ENCODE data around the gene MKLN1. TPM values are rescaled to one million over a fixed set of nuclear protein-coding genes. Genes with fewer than 3 reads are reported as not detected.
"Not testable (repeated sequence)": the region's sequence is repeated elsewhere in the genome, so short reads cannot be mapped to it uniquely, and the experiment has no call there.

Gene MKLN1
- total and polyA plus RNA-seq, 2 donors: 14.4 to 28.9 TPM

- DNase-seq (ENCODE audit: low read depth in 6 of 9, low spot score in 9 of 9): no peak
- H3K4me3 ChIP-seq (ENCODE audit: low read length in 2 of 2): no peak overlapping the region
- H3K36me3 ChIP-seq (ENCODE audit: control insufficient read depth in 2 of 2, insufficient read depth in 2 of 2, low read length in 1 of 2): peaks cover 0 to 20% of the 10 kb centered on the region in 2 donors
- WGBS: 98% methylated on average over 2 of the region's 2 CpGs
- no peak overlapping the region for H3K27ac ChIP-seq (ENCODE audit: low read depth in 1 of 2, low read length in 1 of 2)
- no peaks in the 10 kb centered on the region for H3K9me3 ChIP-seq (ENCODE audit: control insufficient read depth in 2 of 2, insufficient read depth in 1 of 2, low read length in 1 of 2)
- no peaks in the 10 kb centered on the region for H3K4me1 ChIP-seq (ENCODE audit: control insufficient read depth in 2 of 2, insufficient read depth in 2 of 2, low read length in 2 of 2)
- H3K27me3 ChIP-seq (ENCODE audit: control insufficient read depth in 2 of 2, insufficient read depth in 1 of 2, low read length in 1 of 2): no peaks in the 10 kb centered on the region
Measured at GRCh38 chr7:131449373-131449902, 121.8 kb downstream of the MKLN1 start.

- Histone ChIP-seq H3K27ac (ENCODE audit: low read depth in 1 of 2, low read length in 1 of 2) (no peak overlapping the region), H3K4me1 (ENCODE audit: control insufficient read depth in 2 of 2, insufficient read depth in 2 of 2, low read length in 2 of 2) (no peaks in the 10 kb centered on the region), H3K27me3 (ENCODE audit: control insufficient read depth in 2 of 2, insufficient read depth in 1 of 2, low read length in 1 of 2) (no peaks in the 10 kb centered on the region), H3K9me3 (ENCODE audit: control insufficient read depth in 2 of 2, insufficient read depth in 1 of 2, low read length in 1 of 2) (no peaks in the 10 kb centered on the region), H3K36me3 (ENCODE audit: control insufficient read depth in 2 of 2, insufficient read depth in 2 of 2, low read length in 1 of 2) (peaks cover 0 to 9% of the 10 kb centered on the region in 2 donors), H3K4me3 (ENCODE audit: low read length in 2 of 2) (no peak overlapping the region)
- no peak for DNase-seq (ENCODE audit: low read depth in 6 of 9, low spot score in 9 of 9)
- 96% methylated on average over 1 of the region's 1 CpG for WGBS
Measured at GRCh38 chr7:131454498-131454897, 126.8 kb downstream of the MKLN1 start.

- Histone ChIP-seq H3K4me1 (ENCODE audit: control insufficient read depth in 2 of 2, insufficient read depth in 2 of 2, low read length in 2 of 2) (no peaks in the 10 kb centered on the region), H3K9me3 (ENCODE audit: control insufficient read depth in 2 of 2, insufficient read depth in 1 of 2, low read length in 1 of 2) (no peaks in the 10 kb centered on the region), H3K27me3 (ENCODE audit: control insufficient read depth in 2 of 2, insufficient read depth in 1 of 2, low read length in 1 of 2) (no peaks in the 10 kb centered on the region), H3K36me3 (ENCODE audit: control insufficient read depth in 2 of 2, insufficient read depth in 2 of 2, low read length in 1 of 2) (peaks cover 0 to 4% of the 10 kb centered on the region in 2 donors), H3K4me3 (ENCODE audit: low read length in 2 of 2) (no peak overlapping the region), H3K27ac (ENCODE audit: low read depth in 1 of 2, low read length in 1 of 2) (no peak overlapping the region)
- 96% methylated on average over 2 of the region's 2 CpGs for WGBS
- DNase-seq (ENCODE audit: low read depth in 6 of 9, low spot score in 9 of 9): no peak
Measured at GRCh38 chr7:131455001-131455400, 127.3 kb downstream of the MKLN1 start.

GRCh38 chr7:131455546-131455945 is 127.9 kb downstream of the MKLN1 start:
- Histone ChIP-seq H3K4me1 (ENCODE audit: control insufficient read depth in 2 of 2, insufficient read depth in 2 of 2, low read length in 2 of 2) (no peaks in the 10 kb centered on the region), H3K36me3 (ENCODE audit: control insufficient read depth in 2 of 2, insufficient read depth in 2 of 2, low read length in 1 of 2) (peaks cover 0 to 5% of the 10 kb centered on the region in 2 donors), H3K4me3 (ENCODE audit: low read length in 2 of 2) (no peak overlapping the region), H3K27me3 (ENCODE audit: control insufficient read depth in 2 of 2, insufficient read depth in 1 of 2, low read length in 1 of 2) (no peaks in the 10 kb centered on the region), H3K27ac (ENCODE audit: low read depth in 1 of 2, low read length in 1 of 2) (no peak overlapping the region), H3K9me3 (ENCODE audit: control insufficient read depth in 2 of 2, insufficient read depth in 1 of 2, low read length in 1 of 2) (no peaks in the 10 kb centered on the region)
- no peak for DNase-seq (ENCODE audit: low read depth in 6 of 9, low spot score in 9 of 9)
- 96% methylated on average over 7 of the region's 7 CpGs for WGBS

GRCh38 chr7:131456338-131456737 is 128.7 kb downstream of the MKLN1 start:
- DNase-seq (ENCODE audit: low read depth in 6 of 9, low spot score in 9 of 9): no peak
- H3K9me3 ChIP-seq (ENCODE audit: control insufficient read depth in 2 of 2, insufficient read depth in 1 of 2, low read length in 1 of 2): no peaks in the 10 kb centered on the region
- H3K4me1 ChIP-seq (ENCODE audit: control insufficient read depth in 2 of 2, insufficient read depth in 2 of 2, low read length in 2 of 2): no peaks in the 10 kb centered on the region
- H3K27me3 ChIP-seq (ENCODE audit: control insufficient read depth in 2 of 2, insufficient read depth in 1 of 2, low read length in 1 of 2): no peaks in the 10 kb centered on the region
- no peak overlapping the region for H3K27ac ChIP-seq (ENCODE audit: low read depth in 1 of 2, low read length in 1 of 2)
- peaks cover 0 to 9% of the 10 kb centered on the region in 2 donors for H3K36me3 ChIP-seq (ENCODE audit: control insufficient read depth in 2 of 2, insufficient read depth in 2 of 2, low read length in 1 of 2)
- WGBS: over 99% methylated on average over 3 of the region's 3 CpGs
- H3K4me3 ChIP-seq (ENCODE audit: low read length in 2 of 2): no peak overlapping the region

- no peaks in the 10 kb centered on the region for H3K4me1 ChIP-seq (ENCODE audit: control insufficient read depth in 2 of 2, insufficient read depth in 2 of 2, low read length in 2 of 2)
- H3K9me3 ChIP-seq (ENCODE audit: control insufficient read depth in 2 of 2, insufficient read depth in 1 of 2, low read length in 1 of 2): no peaks in the 10 kb centered on the region
- no peaks in the 10 kb centered on the region for H3K27me3 ChIP-seq (ENCODE audit: control insufficient read depth in 2 of 2, insufficient read depth in 1 of 2, low read length in 1 of 2)
- H3K36me3 ChIP-seq (ENCODE audit: control insufficient read depth in 2 of 2, insufficient read depth in 2 of 2, low read length in 1 of 2): peaks cover 3 to 22% of the 10 kb centered on the region in 2 donors
- no peak for DNase-seq (ENCODE audit: low read depth in 6 of 9, low spot score in 9 of 9)
- H3K27ac ChIP-seq (ENCODE audit: low read depth in 1 of 2, low read length in 1 of 2): no peak overlapping the region
- 96% methylated on average over 1 of the region's 1 CpG for whole genome bisulfite sequencing
- no peak overlapping the region for H3K4me3 ChIP-seq (ENCODE audit: low read length in 2 of 2)
Measured at GRCh38 chr7:131459256-131459655, 131.6 kb downstream of the MKLN1 start.

GRCh38 chr7:131462059-131462458 is 134.4 kb downstream of the MKLN1 start:
- no peaks in the 10 kb centered on the region for H3K9me3 ChIP-seq (ENCODE audit: control insufficient read depth in 2 of 2, insufficient read depth in 1 of 2, low read length in 1 of 2)
- no peaks in the 10 kb centered on the region for H3K27me3 ChIP-seq (ENCODE audit: control insufficient read depth in 2 of 2, insufficient read depth in 1 of 2, low read length in 1 of 2)
- DNase-seq (ENCODE audit: low read depth in 6 of 9, low spot score in 9 of 9): no peak
- over 99% methylated on average over 3 of the region's 3 CpGs for WGBS
- no peaks in the 10 kb centered on the region for H3K4me1 ChIP-seq (ENCODE audit: control insufficient read depth in 2 of 2, insufficient read depth in 2 of 2, low read length in 2 of 2)
- peaks cover 7 to 32% of the 10 kb centered on the region in 2 donors for H3K36me3 ChIP-seq (ENCODE audit: control insufficient read depth in 2 of 2, insufficient read depth in 2 of 2, low read length in 1 of 2)
- H3K4me3 ChIP-seq (ENCODE audit: low read length in 2 of 2): no peak overlapping the region
- no peak overlapping the region for H3K27ac ChIP-seq (ENCODE audit: low read depth in 1 of 2, low read length in 1 of 2)

- H3K4me1 ChIP-seq (ENCODE audit: control insufficient read depth in 2 of 2, insufficient read depth in 2 of 2, low read length in 2 of 2); H3K27ac ChIP-seq (ENCODE audit: low read depth in 1 of 2, low read length in 1 of 2); H3K9me3 ChIP-seq (ENCODE audit: control insufficient read depth in 2 of 2, insufficient read depth in 1 of 2, low read length in 1 of 2); DNase-seq (ENCODE audit: low read depth in 6 of 9, low spot score in 9 of 9); H3K27me3 ChIP-seq (ENCODE audit: control insufficient read depth in 2 of 2, insufficient read depth in 1 of 2, low read length in 1 of 2); H3K4me3 ChIP-seq (ENCODE audit: low read length in 2 of 2): not testable (repeated sequence)
- H3K36me3 ChIP-seq (ENCODE audit: control insufficient read depth in 2 of 2, insufficient read depth in 2 of 2, low read length in 1 of 2): peaks cover 12 to 38% of the 10 kb centered on the region in 2 donors
Measured at GRCh38 chr7:131462715-131463114, 135.0 kb downstream of the MKLN1 start.

GRCh38 chr7:131466735-131467365 is 139.2 kb downstream of the MKLN1 start:
- H3K4me3 ChIP-seq (ENCODE audit: low read length in 2 of 2): no peak overlapping the region
- no peaks in the 10 kb centered on the region for H3K4me1 ChIP-seq (ENCODE audit: control insufficient read depth in 2 of 2, insufficient read depth in 2 of 2, low read length in 2 of 2)
- no peaks in the 10 kb centered on the region for H3K27me3 ChIP-seq (ENCODE audit: control insufficient read depth in 2 of 2, insufficient read depth in 1 of 2, low read length in 1 of 2)
- 99% methylated on average over 12 of the region's 12 CpGs for WGBS
- DNase-seq (ENCODE audit: low read depth in 6 of 9, low spot score in 9 of 9): no peak
- no peaks in the 10 kb centered on the region for H3K9me3 ChIP-seq (ENCODE audit: control insufficient read depth in 2 of 2, insufficient read depth in 1 of 2, low read length in 1 of 2)
- H3K27ac ChIP-seq (ENCODE audit: low read depth in 1 of 2, low read length in 1 of 2): no peak overlapping the region
- H3K36me3 ChIP-seq (ENCODE audit: control insufficient read depth in 2 of 2, insufficient read depth in 2 of 2, low read length in 1 of 2): peaks cover 30 to 60% of the 10 kb centered on the region in 2 donors

Measured in thymus (tissue), 11 donors.